GM12892 (cell line): ENCODE measurements around the gene ARHGEF17.

Experiments
- DNase-seq: peaks from one replicate; pipeline ENCODE4 v3.0.0; 2011; ENCODE audit not compliant: insufficient read length
- FAIRE-seq: peaks from 2 replicates; lab custom pipeline; 2011; peaks lifted over from hg19 to GRCh38; lab: Jason Lieb, UNC
- POLR2A ChIP-seq: IDR thresholded peaks from 2 replicates; pipeline ENCODE4 v1.6.1; 2011; ENCODE audit warnings: low read depth, low read length, control low read depth
- POLR2AphosphoS5 ChIP-seq: IDR thresholded peaks from 2 replicates; pipeline ENCODE4 v1.6.1; 2011; ENCODE audit warnings: low read depth, low read length, control low read depth
- TAF1 ChIP-seq: IDR thresholded peaks from 2 replicates; pipeline ENCODE4 v1.6.1; 2011; ENCODE audit warnings: low read depth, mild to moderate bottlenecking, control low read depth, low read length, borderline replicate concordance

Gene ARHGEF17

DNA sequence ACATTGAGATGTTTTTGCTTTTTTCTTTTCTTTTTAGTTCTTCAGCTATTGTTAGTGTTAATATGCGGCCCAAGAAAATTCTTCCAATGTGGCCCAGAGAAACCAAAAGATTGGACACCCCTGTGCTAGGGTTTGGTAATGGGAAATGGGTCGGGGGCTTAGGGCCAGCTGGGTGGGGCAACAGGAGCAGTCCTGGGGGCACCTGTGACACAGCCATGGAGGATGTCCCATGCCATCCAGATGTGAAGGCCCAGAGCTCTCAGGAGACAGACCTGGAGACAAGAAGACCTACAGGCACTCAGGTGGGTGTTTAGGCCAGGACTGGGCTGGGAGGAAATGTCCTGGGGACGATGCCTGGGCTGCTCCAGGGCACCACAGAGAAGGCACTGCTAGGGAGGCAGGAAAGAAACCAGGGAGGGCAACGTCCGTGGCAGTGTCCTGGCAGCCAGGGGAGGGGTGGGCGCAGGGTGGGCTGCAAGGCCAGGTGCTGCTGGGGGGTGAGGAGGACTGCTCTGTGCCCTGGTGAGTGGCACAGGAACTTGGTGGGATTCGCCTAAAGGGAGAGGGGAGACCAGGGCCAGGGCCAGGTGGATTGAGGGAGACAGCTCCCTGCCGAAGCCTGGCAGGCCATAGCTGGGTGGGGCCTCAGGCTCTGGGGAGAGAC lies 89.5 kb downstream of the ARHGEF17 start:
- no peak for FAIRE-seq
- DNase-seq = no peak
- TF ChIP-seq TAF1 = no peak
- peak; percentile 63; the same call in 1 of the 2 replicates for TF ChIP-seq POLR2A
- TF ChIP-seq POLR2AphosphoS5 = peak; percentile 49; the same call in 1 of the 2 replicates

- TF ChIP-seq POLR2AphosphoS5 (0 out of 2 replicates have a peak, but pooled peaks have one; percentile 20), TAF1 (no peak)
- DNase-seq (no peak), FAIRE-seq (peak; percentile 38)
Measured at GRCh38 chr11:73398132-73398526, 90.1 kb downstream of the ARHGEF17 start.

DNA sequence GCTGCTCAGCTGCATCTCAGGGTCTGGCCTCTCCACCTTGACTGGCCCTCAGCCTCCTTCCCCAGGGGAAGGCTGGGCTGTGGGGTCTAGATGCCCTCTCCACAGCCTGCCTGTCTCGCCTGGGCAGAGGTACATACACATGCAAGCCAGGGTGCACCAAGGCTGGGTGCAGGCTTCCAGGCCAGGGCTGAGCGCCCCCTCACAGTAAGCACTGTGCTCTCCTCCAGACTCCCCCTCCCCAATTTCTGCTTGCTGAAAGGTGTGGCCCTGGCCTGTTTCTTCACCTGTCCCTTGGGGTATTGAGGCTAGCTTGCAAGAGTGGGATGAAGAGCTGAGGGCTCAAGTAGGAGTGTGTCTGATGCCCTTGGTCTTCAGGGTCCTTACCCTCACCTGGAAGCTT lies 90.6 kb downstream of the ARHGEF17 start:
- FAIRE-seq (no peak), DNase-seq (no peak)
- TF ChIP-seq POLR2A (no peak; the same call in 1 of the 2 replicates), TAF1 (no peak), POLR2AphosphoS5 (0 out of 2 replicates have a peak, but pooled peaks have one; percentile 3)

- FAIRE-seq = no peak
- DNase-seq = no peak
- TF ChIP-seq POLR2AphosphoS5 = no peak; the same call in 1 of the 2 replicates
- TF ChIP-seq POLR2A = no peak
- no peak for TF ChIP-seq TAF1
Measured at GRCh38 chr11:73399159-73399590, 91.1 kb downstream of the ARHGEF17 start.

DNA sequence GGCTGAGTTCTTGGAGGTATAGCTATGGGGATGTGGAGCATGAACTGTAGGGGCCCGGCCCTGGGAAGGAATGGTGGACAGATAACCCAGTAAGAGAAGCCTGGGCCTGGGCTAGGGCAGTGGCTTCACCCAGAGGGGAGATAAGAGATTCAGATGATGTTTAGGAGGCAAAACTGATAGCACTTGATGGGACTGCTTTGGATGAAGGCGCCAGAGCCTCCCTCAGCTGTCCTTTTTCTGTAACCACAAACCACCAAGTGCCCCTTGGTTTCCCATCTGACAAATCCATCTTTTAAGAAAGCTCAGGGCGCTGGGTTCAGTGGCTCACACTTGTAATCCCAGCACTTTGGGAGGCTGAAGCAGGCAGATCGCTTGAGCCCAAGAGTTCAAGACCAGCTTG lies 91.6 kb downstream of the ARHGEF17 start:
- TF ChIP-seq POLR2AphosphoS5 (no peak), POLR2A (no peak), TAF1 (no peak)
- FAIRE-seq = no peak
- no peak for DNase-seq

DNA sequence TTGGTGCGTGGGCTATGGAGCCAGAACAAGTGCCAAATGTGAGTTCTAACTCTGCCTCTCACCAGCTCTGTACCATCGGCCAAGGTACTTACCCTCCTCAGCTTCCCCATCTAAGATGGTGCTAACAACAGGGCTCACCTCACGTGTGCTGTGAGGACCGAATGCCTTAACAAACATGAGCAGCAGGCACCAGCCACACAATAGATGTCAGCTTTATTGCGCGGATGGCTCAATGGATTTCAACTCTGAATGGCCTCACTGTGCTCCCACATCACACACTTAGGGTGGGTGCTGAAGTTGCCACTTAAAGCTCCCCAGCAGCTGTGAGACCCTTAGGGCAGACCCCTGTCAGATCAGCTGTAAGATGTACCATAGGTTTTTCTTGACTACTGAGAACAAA lies 92.2 kb downstream of the ARHGEF17 start:
- TF ChIP-seq POLR2A (peak; percentile 25; the same call in 1 of the 2 replicates), POLR2AphosphoS5 (peak; percentile 67; the same call in 1 of the 2 replicates), TAF1 (no peak)
- DNase-seq (no peak), FAIRE-seq (no peak)

DNA sequence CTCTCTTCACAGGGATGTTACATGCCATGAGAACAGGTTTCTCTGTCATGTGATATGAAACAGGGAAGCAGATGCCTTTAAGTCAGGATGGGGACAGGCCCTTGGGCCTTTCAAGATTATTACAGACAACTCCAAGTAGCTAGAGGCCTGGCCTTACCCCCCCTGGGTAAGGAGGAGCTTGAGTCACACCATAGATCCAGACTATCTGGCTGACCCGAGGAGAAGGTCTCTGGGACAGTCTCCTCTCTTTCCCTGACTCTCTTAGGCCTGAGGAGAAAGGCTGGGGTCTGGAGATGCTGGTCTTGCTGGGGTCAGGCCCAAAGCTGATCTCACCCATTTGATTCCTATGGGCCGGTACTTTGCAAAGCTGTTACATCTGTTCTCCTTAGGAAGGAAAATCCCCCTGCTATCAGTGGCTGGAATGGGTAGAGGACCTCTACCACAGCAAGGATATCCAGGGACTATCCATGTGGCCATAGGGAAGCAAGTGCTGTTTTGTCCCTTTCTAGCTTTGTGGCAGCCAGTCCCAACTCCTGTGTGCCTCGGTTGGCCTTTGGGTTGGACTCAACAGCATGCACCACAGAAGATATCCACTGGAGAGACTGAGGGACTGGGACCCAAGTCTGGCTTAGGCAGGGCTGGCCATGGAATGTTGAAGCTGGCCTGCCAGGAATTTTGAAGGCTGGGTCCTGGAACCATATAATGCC lies 93.3 kb downstream of the ARHGEF17 start:
- DNase-seq (no peak), FAIRE-seq (peak; percentile 33)
- TF ChIP-seq POLR2A = no peak
- no peak; the same call in 1 of the 2 replicates for TF ChIP-seq POLR2AphosphoS5
- TF ChIP-seq TAF1 = no peak

DNA sequence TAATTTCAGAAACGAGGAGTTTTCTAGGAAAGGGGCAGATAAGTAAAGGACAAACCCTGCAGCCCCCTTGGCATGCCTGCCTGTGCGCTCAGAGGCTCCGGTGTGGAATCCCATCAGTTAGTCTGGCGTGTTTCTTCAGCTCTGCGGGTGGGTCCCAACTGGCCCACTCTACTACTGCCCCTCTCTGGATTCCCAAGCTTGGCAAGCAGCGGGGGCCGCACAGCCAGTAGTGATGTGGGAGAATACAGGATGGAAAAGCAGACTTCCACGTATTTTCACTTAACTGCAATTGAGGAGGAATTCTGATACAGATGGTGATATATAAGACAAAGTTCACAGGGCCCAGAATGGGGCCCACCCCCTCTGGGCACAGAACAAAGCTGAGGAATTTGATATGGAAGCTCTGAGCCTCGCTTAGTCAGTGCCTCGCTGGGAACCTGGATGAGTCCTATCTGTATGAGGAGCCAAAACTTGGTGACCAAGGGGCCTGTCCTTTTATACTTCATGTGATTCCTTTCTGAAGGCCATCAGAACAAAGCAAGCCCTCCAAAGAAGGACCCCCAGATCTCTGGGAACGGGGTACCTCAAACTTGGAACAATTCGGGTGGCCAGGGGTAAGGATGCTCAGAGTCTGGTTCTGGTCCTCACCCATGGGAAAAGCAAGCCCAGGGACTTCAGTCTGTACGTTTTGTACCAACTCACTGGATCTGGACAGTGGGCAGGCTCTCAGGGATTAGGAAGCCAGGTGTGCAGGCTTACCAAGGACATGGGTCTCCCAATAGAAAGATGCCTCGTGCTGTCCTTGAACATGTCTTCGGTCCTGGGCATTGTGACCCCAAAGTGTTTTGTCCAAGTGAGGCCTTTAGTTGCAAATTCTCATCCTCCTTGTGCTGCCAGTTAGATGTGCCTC lies 94.1 kb downstream of the ARHGEF17 start:
- no peak for TF ChIP-seq POLR2A
- no peak for TF ChIP-seq TAF1
- TF ChIP-seq POLR2AphosphoS5 = no peak
- FAIRE-seq = no peak
- DNase-seq = no peak

DNA sequence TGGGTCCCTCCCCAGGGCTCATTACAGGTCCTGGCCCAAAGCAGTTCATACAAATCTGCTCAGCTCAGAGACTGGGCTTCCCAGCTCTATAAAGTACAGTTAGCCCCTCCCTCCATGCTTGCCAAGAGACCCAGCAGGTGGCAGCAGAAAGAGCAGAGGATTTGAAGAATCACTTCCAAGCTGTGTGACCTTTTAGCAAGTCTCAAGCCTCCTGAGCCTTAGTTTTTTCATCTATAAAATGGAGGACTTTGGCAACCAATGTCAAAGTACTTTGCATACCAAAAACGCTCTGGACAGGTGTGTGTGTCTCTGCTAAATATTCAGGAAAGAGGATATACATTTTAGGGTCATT lies 94.7 kb downstream of the ARHGEF17 start:
- FAIRE-seq = peak; percentile 53
- TF ChIP-seq TAF1 = no peak
- TF ChIP-seq POLR2A = no peak
- no peak for TF ChIP-seq POLR2AphosphoS5
- DNase-seq = no peak

GRCh38 chr11:73403541-73403940 lies 95.5 kb downstream of the ARHGEF17 start:
- no peak for FAIRE-seq
- no peak for DNase-seq
- TF ChIP-seq TAF1 = no peak

DNA sequence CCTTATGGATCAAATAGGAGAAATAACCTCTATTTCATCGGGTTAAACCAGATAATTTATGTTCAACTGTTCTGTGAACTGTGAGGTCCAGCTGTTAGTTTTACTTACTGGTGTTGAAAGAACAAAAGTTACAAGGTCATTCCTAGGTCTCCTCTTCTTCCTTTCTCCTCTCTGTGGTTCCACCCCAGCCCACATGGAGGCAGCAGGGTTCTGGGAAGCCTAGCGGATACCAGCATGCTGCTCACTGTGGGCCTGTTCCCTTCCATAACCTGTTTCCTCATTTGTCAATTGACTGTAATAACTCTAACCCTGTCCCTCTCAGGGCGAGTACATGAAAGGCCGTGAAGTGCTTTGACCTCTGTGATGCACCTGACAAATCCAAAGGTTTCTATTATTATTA lies 96.0 kb downstream of the ARHGEF17 start:
- DNase-seq = no peak
- FAIRE-seq = no peak
- no peak for TF ChIP-seq TAF1
- no peak for TF ChIP-seq POLR2AphosphoS5
- TF ChIP-seq POLR2A = no peak

- DNase-seq (no peak), FAIRE-seq (no peak)
- TF ChIP-seq TAF1 = no peak
- TF ChIP-seq POLR2A = no peak
Measured at GRCh38 chr11:73404506-73405145, 96.5 kb downstream of the ARHGEF17 start.

- no peak for TF ChIP-seq POLR2AphosphoS5
- TF ChIP-seq TAF1 = no peak
- TF ChIP-seq POLR2A = no peak
- FAIRE-seq = no peak
- no peak for DNase-seq
Measured at GRCh38 chr11:73405146-73405510, 97.1 kb downstream of the ARHGEF17 start.
